HepG2 (cell line): Measurements from ENCODE around the gene CCDC117. TPM values are rescaled to one million over a fixed set of nuclear protein-coding genes. Genes with fewer than 3 reads are reported as not detected.

Experiments
- CTCF ChIP-seq: sonication (generic); formaldehyde crosslinking; IDR thresholded peaks from 2 replicates; pipeline ENCODE4 v1.5.0; 2020; ENCODE audit warnings: mild to moderate bottlenecking, missing genetic modification reagents, moderate library complexity
- ERF ChIP-seq: IDR thresholded peaks from 2 replicates; pipeline ENCODE4 v1.6.1; 2018; ENCODE audit warnings: missing biosample characterization, missing genetic modification reagents
- FLYWCH1 ChIP-seq: sonication (generic); formaldehyde crosslinking; IDR thresholded peaks from 2 replicates; pipeline ENCODE4 v1.8.1; 2023; ENCODE audit warnings: mild to moderate bottlenecking, missing genetic modification reagents
- GFI1 ChIP-seq: sonication (generic); formaldehyde crosslinking; IDR thresholded peaks from 2 replicates; pipeline ENCODE4 v1.5.0; 2020; ENCODE audit warnings: missing genetic modification reagents, mild to moderate bottlenecking, borderline replicate concordance
- GMEB2 ChIP-seq: IDR thresholded peaks from 2 replicates; pipeline ENCODE4 v1.6.1; 2016; ENCODE audit warnings: missing biosample characterization, missing genetic modification reagents, low read depth
- HCFC1 ChIP-seq: fragments of 150-350 bp; IDR thresholded peaks from 2 replicates; pipeline ENCODE4 v1.6.1; 2014; ENCODE audit warnings: low read depth, low read length
- HDAC2 ChIP-seq: sonication (generic); formaldehyde crosslinking; IDR thresholded peaks from 2 replicates; pipeline ENCODE4 v1.4.0; 2020; ENCODE audit warnings: missing genetic modification reagents
- HNRNPLL ChIP-seq: fragments of 200-400 bp; formaldehyde crosslinking; IDR thresholded peaks from 2 replicates; pipeline ENCODE4 v1.6.1; 2017; ENCODE audit warnings: mild to moderate bottlenecking, low read depth, low read length; ENCODE audit not compliant: poor library complexity, severe bottlenecking
- KDM6A ChIP-seq: IDR thresholded peaks from 2 replicates; pipeline ENCODE4 v1.6.1; 2016; ENCODE audit warnings: low read depth
- KLF6 ChIP-seq: IDR thresholded peaks from 2 replicates; pipeline ENCODE4 v1.8.0; 2016; ENCODE audit warnings: missing biosample characterization, missing genetic modification reagents
- MEF2D ChIP-seq: sonication (generic); formaldehyde crosslinking; IDR thresholded peaks from 2 replicates; pipeline ENCODE4 v1.5.1; 2020; ENCODE audit warnings: mild to moderate bottlenecking, missing genetic modification reagents
- PHF20 ChIP-seq: sonication (generic); formaldehyde crosslinking; IDR thresholded peaks from 2 replicates; pipeline ENCODE4 v1.5.0; 2020; ENCODE audit warnings: mild to moderate bottlenecking, missing genetic modification reagents
- PLSCR1 ChIP-seq: sonication (generic); formaldehyde crosslinking; IDR thresholded peaks from 2 replicates; pipeline ENCODE4 v1.5.0; 2020; ENCODE audit warnings: missing genetic modification reagents, mild to moderate bottlenecking, borderline replicate concordance
- SATB2 ChIP-seq: sonication (generic); formaldehyde crosslinking; IDR thresholded peaks from 2 replicates; pipeline ENCODE4 v1.5.0; 2020; ENCODE audit warnings: missing genetic modification reagents
- TBL1XR1 ChIP-seq: fragments of 150-350 bp; IDR thresholded peaks from 2 replicates; pipeline ENCODE4 v1.6.1; 2014; ENCODE audit warnings: borderline replicate concordance, low read length; ENCODE audit not compliant: partially characterized antibody
- ZBTB33 ChIP-seq: sonication (generic); formaldehyde crosslinking; IDR thresholded peaks from 2 replicates; pipeline ENCODE4 v1.4.0; 2020; ENCODE audit warnings: missing genetic modification reagents
- ZNF331 ChIP-seq: sonication (generic); formaldehyde crosslinking; IDR thresholded peaks from 2 replicates; pipeline ENCODE4 v1.4.0; 2020; ENCODE audit warnings: missing genetic modification reagents
- ZNF441 ChIP-seq: sonication (generic); formaldehyde crosslinking; IDR thresholded peaks from 2 replicates; pipeline ENCODE4 v1.7.0; 2021; ENCODE audit warnings: missing genetic modification reagents, borderline replicate concordance
- ZNF496 ChIP-seq: sonication (generic); formaldehyde crosslinking; IDR thresholded peaks from 2 replicates; pipeline ENCODE4 v1.8.1; 2023; ENCODE audit warnings: mild to moderate bottlenecking, moderate library complexity, missing genetic modification reagents; ENCODE audit not compliant: insufficient replicate concordance
- ZNF552 ChIP-seq: sonication (generic); formaldehyde crosslinking; IDR thresholded peaks from 2 replicates; pipeline ENCODE4 v1.9.0; 2022; ENCODE audit warnings: missing genetic modification reagents, mild to moderate bottlenecking, borderline replicate concordance
- ZNF569 ChIP-seq: sonication (generic); formaldehyde crosslinking; IDR thresholded peaks from 2 replicates; pipeline ENCODE4 v1.5.0; 2020; ENCODE audit warnings: mild to moderate bottlenecking, missing genetic modification reagents, moderate library complexity, borderline replicate concordance
- ZNF746 ChIP-seq: sonication (generic); formaldehyde crosslinking; IDR thresholded peaks from 2 replicates; pipeline ENCODE4 v1.8.0; 2022; ENCODE audit warnings: mild to moderate bottlenecking, missing genetic modification reagents
- ZNF775 ChIP-seq: sonication (generic); formaldehyde crosslinking; IDR thresholded peaks from 2 replicates; pipeline ENCODE4 v1.4.0; 2020; ENCODE audit warnings: missing genetic modification reagents, mild to moderate bottlenecking, moderate library complexity, borderline replicate concordance
- ZSCAN9 ChIP-seq: IDR thresholded peaks from 2 replicates; pipeline ENCODE4 v1.6.1; 2016; ENCODE audit warnings: borderline replicate concordance
- polyA plus RNA-seq, 8 experiments: library from polyadenylated mRNA; depleted of rRNA in 3 of 8; stranded (reverse) in 7 of 8; unstranded in 1 of 8; fragments of >200 nt; fragmentation: Illumina TruSeq in 4 of 8; extraction: Trizol in 4 of 8; gene quantifications; 2 replicates each; pipeline versions ENCODE4 v1.2.1 to v1.2.3, GENCODE V29; 2011 to 2016; ENCODE audit warnings: low read depth in 4 of 8, missing spikeins in 1 of 8, mixed read lengths in 1 of 8; ENCODE audit not compliant: insufficient read depth in 1 of 8
- total RNA-seq, 5 experiments: library from RNA; depleted of rRNA; stranded (reverse); fragments of >200 nt; fragmentation: Illumina TruSeq; extraction: Trizol; gene quantifications; 2 replicates each; pipeline ENCODE4 v1.2.3, GENCODE V29; 2016; ENCODE audit warnings: low read depth in 1 of 5

CCDC117 gene
- total and polyA plus RNA-seq, 2 of the 13 experiments (the other 11 are each of a cell fraction or from before 2014, with no cell fraction given): 12.6 to 34.2 TPM

- TF ChIP-seq ZNF496 (CRISPR knock-in tag): no peak
- peak; percentile 52 for TF ChIP-seq HNRNPLL
- TF ChIP-seq ZNF746 (CRISPR knock-in tag): no peak; the same call in 1 of the 2 replicates
- TF ChIP-seq ZSCAN9 (CRISPR knock-in tag): 0 out of 2 replicates have a peak, but pooled peaks have one; percentile 42
- peak; percentile 87 for TF ChIP-seq HCFC1
- TF ChIP-seq HDAC2 (CRISPR knock-in tag): peak; percentile 77
- 0 out of 2 replicates have a peak, but pooled peaks have one; percentile 12 for TF ChIP-seq CTCF (CRISPR knock-in tag)
- TF ChIP-seq KLF6 (CRISPR knock-in tag): peak; percentile 68; the same call in 1 of the 2 replicates
- TF ChIP-seq PHF20 (CRISPR knock-in tag): peak; percentile 53; the same call in 1 of the 2 replicates
- TF ChIP-seq ZBTB33 (CRISPR knock-in tag): no peak
- TF ChIP-seq PLSCR1 (CRISPR knock-in tag): no peak
- peak; percentile 41 for TF ChIP-seq TBL1XR1
- no peak; the same call in 1 of the 2 replicates for TF ChIP-seq MEF2D (CRISPR knock-in tag)
- TF ChIP-seq GFI1 (CRISPR knock-in tag): no peak
- no peak for TF ChIP-seq SATB2 (CRISPR knock-in tag)
- no peak for TF ChIP-seq KDM6A (CRISPR knock-in tag)
- peak; percentile 75; the same call in 1 of the 2 replicates for TF ChIP-seq ZNF331 (CRISPR knock-in tag)
- peak; percentile 49; the same call in 1 of the 2 replicates for TF ChIP-seq ZNF441 (CRISPR knock-in tag)
- 0 out of 2 replicates have a peak, but pooled peaks have one; percentile 63 for TF ChIP-seq GMEB2
- no peak for TF ChIP-seq ZNF569 (CRISPR knock-in tag)
- no peak for TF ChIP-seq FLYWCH1
- TF ChIP-seq ERF (CRISPR knock-in tag): peak; percentile 70; the same call in 1 of the 2 replicates
- no peak for TF ChIP-seq ZNF552
- no peak for TF ChIP-seq ZNF775
Measured at GRCh38 chr22:28772633-28773460, at the start of gene CCDC117 (continued).
